Endometrial microvascular endothelial cells (primary cell): ENCODE data around the gene CNGA4. TPM values are rescaled to one million over a fixed set of nuclear protein-coding genes. Genes with fewer than 3 reads are reported as not detected.
"Not testable (repeated sequence)": the region's sequence is repeated elsewhere in the genome, so short reads cannot be mapped to it uniquely, and the experiment has no call there.

Experiments used
- in situ Hi-C: cut with HindIII; loops from 2 replicates; pipeline ENCODE4 v1.10.0; 2017; ENCODE audit warnings: low sequenced_read_pairs, low pct_unique_long_range_greater_than_20kb; ENCODE audit errors: inconsistent ontology term
- total RNA-seq: library from RNA; depleted of rRNA; stranded (reverse); fragments of >200 nt; gene quantifications from one replicate; pipeline ENCODE4 v1.2.3, GENCODE V29; 2015; ENCODE audit errors: inconsistent ontology term

Gene CNGA4
- total RNA-seq, 1 donor from 2014 or later: not detected

DNA sequence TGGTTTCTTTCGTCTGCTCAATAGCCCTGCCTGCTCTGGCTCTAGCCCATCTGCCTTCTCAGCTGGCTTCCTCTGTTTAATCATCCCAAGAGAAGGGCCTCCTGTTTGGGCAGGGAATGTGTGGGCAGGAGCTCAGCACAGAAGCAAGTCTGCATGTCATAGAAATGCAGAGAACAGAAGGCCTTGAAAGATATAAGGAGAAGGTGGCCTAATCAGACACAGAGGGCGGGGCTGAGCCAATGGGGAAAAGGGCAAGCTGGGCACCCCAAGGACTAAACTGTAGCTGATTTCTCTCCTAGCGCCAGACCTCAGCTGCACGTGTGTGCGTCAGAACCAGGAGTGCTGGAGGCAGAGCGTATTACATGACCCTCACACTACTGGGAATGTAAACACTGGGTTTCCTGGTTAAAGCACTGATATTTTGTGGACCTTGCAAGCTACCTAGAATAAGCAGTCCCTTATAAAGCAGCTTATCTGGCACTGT lies 13.1 kb downstream of the CNGA4 start:
- in situ Hi-C loops: no loop called here

DNA sequence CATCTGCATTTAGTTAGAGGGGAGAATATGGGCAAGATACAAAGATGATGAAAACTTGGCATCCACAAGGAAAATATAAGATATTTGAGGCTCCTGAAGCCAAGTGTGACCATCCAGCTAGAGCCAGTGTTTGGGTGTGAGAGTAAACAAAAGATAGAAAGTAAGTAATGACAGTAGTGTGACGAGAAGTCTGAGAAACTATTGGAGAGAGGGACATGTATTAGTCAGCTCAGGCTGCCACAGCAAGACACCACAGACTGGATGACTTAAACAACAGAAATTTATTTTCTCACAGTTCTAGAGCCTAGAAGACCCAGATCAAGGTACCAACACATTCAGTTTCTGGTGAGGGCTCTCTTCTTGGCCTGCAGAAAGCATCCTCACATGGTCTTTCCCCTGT lies 14.3 kb downstream of the CNGA4 start:
- in situ Hi-C loops: no loop called here

- in situ Hi-C loops: no loop called here
Observed at GRCh38 chr11:6258141-6258540, 19.3 kb downstream of the CNGA4 start.

DNA sequence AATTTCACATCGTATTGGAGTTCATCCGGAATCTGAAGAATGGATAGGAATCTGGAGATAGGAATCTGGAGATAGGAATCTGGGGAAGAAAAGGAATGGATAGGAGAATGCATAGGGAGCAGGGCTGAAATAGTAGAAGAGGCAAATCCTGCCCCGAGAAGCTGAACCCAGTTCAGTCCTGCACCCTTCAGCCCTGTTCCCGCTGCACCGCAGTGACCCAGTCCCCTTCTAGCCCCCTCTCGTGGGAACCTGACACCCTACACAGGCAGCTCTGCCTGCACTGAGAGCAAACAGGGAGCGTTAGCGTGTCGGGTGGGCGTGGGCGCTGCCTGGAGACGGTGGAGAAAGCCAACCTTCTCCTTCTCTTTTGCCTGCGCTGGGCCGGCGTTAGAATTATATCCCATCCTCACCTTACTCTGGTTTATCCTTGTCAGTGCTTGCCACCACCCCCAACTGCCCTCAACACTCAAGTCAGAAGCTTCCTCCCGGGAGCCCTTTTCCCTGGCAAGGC lies 19.7 kb downstream of the CNGA4 start:
- in situ Hi-C loops: no loop called here

GRCh38 chr11:6260207-6260726 lies 21.4 kb downstream of the CNGA4 start:
- in situ Hi-C loops: no loop called here

- in situ Hi-C loops: no loop called here
Observed at GRCh38 chr11:6263662-6264061, 24.8 kb downstream of the CNGA4 start.

- in situ Hi-C loops: no loop called here
Observed at GRCh38 chr11:6268820-6269219, 29.9 kb downstream of the CNGA4 start.

GRCh38 chr11:6269994-6270393 lies 31.1 kb downstream of the CNGA4 start:
- in situ Hi-C loops: no loop called here

DNA sequence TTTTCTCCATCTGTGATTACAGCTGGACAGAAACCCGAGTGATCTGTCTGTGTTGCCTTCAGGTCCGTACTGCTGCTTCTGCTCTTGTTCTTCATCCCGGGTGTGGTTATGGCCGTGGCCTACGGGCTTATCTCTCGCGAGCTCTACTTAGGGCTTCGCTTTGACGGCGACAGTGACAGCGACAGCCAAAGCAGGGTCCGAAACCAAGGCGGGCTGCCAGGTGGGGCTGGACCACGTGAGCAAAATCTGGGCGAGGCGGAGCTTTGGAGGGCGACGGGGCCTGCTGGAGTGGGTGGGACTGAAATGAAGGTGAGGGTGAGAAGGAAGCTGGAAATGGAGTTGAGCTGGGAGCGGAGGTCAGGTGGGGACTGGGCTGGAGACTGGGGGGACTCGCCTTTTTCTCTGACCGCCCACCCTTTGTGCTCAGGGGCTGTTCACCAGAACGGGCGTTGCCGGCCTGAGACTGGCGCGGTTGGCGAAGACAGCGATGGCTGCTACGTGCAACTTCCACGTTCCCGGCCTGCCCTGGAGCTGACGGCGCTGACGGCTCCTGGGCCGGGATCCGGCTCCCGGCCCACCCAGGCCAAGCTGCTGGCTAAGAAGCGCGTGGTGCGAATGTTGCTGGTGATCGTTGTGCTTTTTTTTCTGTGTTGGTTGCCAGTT lies 31.8 kb downstream of the CNGA4 start:
- in situ Hi-C loops: no loop called here

- in situ Hi-C loops: no loop called here
Observed at GRCh38 chr11:6271598-6271997, 32.7 kb downstream of the CNGA4 start.

- in situ Hi-C loops: no loop called here
Observed at GRCh38 chr11:6273188-6273587, 34.3 kb downstream of the CNGA4 start.

- in situ Hi-C loops: not testable (repeated sequence)
Observed at GRCh38 chr11:6280809-6281208, 41.9 kb downstream of the CNGA4 start.

DNA sequence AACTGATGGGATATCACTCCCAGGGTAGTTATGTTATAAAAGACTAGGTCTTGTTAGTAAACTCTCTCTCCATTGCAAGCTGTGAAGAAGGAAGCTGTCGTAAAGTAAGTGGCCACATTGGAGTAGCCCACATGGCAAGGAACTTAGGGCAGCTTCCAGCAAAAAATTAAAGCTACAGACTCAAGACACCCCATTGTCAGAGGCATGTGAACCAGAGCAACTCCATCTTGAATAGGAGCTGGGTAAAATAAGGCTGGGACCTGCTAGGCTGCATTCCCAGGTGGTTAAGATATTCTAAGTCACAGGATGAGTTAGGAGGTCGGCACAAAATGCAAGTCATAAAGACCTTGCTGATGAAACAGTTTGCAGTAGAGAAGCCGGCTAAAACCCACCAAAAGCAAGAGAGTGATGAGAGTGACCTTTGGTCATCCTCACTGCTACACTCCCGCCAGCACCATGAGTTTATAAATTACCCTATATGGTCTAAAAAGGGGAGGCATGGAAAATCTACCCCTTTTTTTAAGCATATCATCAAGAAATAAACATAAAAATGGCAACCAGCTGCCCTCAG lies 44.6 kb downstream of the CNGA4 start:
- in situ Hi-C loops: no loop called here

DNA sequence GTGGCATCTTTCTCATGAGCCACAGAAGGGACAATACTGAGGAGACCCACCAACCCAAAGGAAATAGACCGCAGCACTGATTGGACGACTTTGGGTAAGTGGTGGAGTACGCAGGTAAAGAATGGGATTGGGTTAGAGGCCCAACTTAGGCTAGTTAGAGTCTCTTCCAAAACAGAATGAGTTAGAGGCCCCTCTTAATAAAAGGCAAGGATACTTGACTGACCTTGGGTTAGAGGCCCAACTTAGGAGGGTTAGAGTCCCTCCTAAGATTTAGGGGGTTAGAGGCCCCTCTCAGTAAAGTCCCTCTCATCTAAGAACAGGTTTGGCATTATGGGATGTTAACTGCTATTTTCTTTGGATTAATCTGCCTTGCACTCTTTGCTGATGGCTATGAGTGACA lies 45.4 kb downstream of the CNGA4 start:
- in situ Hi-C loops: no loop called here

DNA sequence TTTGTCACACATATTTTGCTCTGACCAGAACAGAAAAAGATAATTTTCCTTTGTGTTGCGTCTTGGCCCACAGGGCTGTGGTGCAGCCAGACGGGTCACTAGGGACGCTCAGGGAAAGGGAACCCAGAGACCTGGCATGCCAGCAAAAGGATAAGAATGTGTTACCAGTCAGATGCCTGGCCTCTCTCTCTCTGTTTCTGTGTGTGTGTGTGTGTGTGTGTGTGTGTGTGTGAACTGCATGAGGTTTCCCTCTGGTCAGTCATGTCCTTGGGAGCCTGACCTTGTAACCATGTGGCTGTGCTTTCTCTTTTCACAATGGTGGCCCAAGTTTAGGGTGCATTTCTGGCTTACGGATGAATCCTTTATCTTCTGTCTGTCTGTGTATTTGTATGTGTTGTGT lies 46.1 kb downstream of the CNGA4 start:
- in situ Hi-C loops: no loop called here

Other genes starting within 250 kb of the CNGA4 start
- gene OR56A4, start 232.1 kb upstream of the CNGA4 start, total RNA-seq: not detected
- gene OR56A1, start 208.3 kb upstream of the CNGA4 start, total RNA-seq: not detected
- gene OR56B4, start 131.4 kb upstream of the CNGA4 start, total RNA-seq: not detected
- not detected for gene OR52B2, start 68.8 kb upstream of the CNGA4 start, total RNA-seq
- not detected for gene OR52W1, start 39.9 kb upstream of the CNGA4 start, total RNA-seq
- gene C11orf42, start 33.5 kb upstream of the CNGA4 start, total RNA-seq: not detected
- gene FHIP1B, start 4.5 kb upstream of the CNGA4 start, total RNA-seq: 12.5 TPM
- gene CCKBR, start 20.7 kb downstream of the CNGA4 start, total RNA-seq: not detected
- gene CAVIN3, start 81.4 kb downstream of the CNGA4 start, total RNA-seq: 369 TPM
- gene SMPD1, start 151.4 kb downstream of the CNGA4 start, total RNA-seq: 83.9 TPM
- gene APBB1, start 180.0 kb downstream of the CNGA4 start, total RNA-seq: 52.8 TPM
- gene HPX, start 201.9 kb downstream of the CNGA4 start, total RNA-seq: not detected
- gene TRIM3, start 234.9 kb downstream of the CNGA4 start, total RNA-seq: 60.0 TPM
- gene ARFIP2, start 242.2 kb downstream of the CNGA4 start, total RNA-seq: 51.8 TPM
- gene TIMM10B, start 242.4 kb downstream of the CNGA4 start, total RNA-seq: 24.4 TPM